ENCODE data around the gene B4GALT1.
A peak's percentile ranks its signal among the peaks of the same experiment; 100 is the strongest.

Gene B4GALT1, protein sequence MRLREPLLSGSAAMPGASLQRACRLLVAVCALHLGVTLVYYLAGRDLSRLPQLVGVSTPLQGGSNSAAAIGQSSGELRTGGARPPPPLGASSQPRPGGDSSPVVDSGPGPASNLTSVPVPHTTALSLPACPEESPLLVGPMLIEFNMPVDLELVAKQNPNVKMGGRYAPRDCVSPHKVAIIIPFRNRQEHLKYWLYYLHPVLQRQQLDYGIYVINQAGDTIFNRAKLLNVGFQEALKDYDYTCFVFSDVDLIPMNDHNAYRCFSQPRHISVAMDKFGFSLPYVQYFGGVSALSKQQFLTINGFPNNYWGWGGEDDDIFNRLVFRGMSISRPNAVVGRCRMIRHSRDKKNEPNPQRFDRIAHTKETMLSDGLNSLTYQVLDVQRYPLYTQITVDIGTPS

DNA sequence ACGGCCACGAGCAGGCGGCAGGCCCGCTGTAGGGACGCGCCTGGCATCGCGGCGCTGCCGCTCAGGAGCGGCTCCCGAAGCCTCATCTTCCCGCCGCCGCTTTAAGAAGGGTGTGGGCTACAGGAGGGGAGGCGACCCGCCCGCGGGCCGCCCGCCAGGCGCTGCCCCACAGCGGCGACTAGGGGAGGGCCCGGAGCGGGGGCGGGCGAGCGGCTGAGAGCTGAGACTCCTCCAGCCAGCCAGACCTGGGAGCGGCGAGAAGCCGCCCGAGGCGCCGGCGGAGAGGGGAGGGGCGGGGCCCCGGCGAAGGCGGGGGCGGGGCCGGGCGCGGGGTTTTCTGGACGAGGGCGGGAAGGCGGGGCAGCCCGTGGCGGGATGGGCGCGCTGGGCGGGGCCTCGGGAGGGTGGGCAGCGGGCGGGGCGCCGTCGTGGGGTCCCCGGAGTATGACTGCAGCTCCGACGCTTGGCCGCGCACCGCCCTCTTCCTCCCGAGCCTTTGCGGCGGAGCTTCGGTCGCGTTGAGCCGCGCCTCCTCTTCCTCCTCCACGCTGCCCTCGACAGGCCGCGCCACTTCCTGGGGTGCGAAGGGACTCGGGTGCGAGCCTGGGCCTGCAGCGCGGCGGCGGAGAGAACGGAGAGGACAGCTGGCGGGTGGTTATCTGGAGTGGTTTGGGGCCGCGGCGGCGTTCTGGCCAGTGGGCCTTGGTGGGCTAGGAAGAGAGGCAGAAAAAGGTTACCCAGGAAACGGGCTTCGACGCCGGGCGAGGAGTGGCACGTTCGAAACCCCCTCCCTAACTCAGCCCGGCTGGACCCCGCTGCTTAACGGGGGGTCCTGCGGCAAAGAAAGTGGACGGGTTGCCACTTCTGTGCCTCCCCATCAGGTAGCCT, at the start of gene B4GALT1:
B4GALT1 (minus strand) TSS at position 253 of the 888 bp plus-strand sequence; CDS start at position 86, 167 bp downstream.
- Histone ChIP-seq H3K36me3 (no peaks in the 10 kb centered on the region; the same call in 1 of the 2 replicates), H3K9me3 (ENCODE audit: severe bottlenecking) (no peaks in the 10 kb centered on the region), H3K27ac (peak within 1 kb of the TSS; percentile 86), H3K4me3 (ENCODE audit: low read depth, low read length) (peak within 1 kb of the TSS; percentile 75), H3K27me3 (ENCODE audit: insufficient read depth, low read depth, severe bottlenecking) (no peaks in the 10 kb centered on the region)
- DNase-seq: peak; percentile 94
- TF ChIP-seq, protein P1, sequence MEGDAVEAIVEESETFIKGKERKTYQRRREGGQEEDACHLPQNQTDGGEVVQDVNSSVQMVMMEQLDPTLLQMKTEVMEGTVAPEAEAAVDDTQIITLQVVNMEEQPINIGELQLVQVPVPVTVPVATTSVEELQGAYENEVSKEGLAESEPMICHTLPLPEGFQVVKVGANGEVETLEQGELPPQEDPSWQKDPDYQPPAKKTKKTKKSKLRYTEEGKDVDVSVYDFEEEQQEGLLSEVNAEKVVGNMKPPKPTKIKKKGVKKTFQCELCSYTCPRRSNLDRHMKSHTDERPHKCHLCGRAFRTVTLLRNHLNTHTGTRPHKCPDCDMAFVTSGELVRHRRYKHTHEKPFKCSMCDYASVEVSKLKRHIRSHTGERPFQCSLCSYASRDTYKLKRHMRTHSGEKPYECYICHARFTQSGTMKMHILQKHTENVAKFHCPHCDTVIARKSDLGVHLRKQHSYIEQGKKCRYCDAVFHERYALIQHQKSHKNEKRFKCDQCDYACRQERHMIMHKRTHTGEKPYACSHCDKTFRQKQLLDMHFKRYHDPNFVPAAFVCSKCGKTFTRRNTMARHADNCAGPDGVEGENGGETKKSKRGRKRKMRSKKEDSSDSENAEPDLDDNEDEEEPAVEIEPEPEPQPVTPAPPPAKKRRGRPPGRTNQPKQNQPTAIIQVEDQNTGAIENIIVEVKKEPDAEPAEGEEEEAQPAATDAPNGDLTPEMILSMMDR (IDR thresholded peaks at IDR 0.05; ENCODE audit: low read depth, low read length): no peak

DNA sequence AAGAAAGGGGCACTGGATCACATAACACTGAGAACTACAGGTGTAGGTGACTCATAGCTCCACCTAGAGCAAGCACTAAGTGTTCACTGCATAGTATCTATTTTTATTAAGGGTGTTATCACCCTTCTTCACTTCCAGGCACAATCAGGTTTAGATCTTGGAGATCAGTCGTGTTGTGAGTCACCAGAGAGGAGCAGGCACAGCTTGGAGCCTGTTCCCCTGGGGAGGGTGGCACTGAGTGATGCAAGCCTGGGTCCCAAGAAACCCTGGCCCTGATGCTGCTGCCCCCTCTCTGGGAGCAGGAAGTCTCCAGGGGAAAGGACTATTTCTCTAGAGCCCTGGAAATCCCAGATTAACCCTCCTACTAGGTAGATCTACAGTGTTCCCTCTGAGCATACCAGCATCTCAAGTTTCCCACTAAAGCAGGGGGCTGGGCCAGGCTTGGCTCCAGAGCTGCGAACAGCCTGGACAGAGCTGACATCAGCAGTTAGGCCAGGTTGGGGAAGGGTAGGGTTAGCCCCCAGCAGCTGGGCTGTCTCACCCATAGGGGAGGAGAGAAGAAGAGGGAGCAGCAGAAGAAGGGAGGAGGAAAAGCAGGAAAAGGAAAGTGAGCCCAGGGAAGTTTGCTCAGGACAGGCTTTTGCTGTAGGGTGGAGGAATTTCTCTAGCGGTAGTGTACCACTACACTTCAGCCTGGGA, 44.7 kb upstream of the B4GALT1 start:
- H3K27me3 ChIP-seq (ENCODE audit: insufficient read depth, low read depth, severe bottlenecking): no peaks in the 10 kb centered on the region
- no peak overlapping the region for H3K27ac ChIP-seq
- peak; percentile 69 for DNase-seq
- no peak overlapping the region for H3K4me3 ChIP-seq (ENCODE audit: low read depth, low read length)
- no peaks in the 10 kb centered on the region for H3K9me3 ChIP-seq (ENCODE audit: severe bottlenecking)
- H3K36me3 ChIP-seq: no peaks in the 10 kb centered on the region
- TF ChIP-seq, protein P1 (IDR thresholded peaks at IDR 0.05; ENCODE audit: low read depth, low read length): 0 out of 2 replicates have a peak, but pooled peaks have one; percentile 8

DNA sequence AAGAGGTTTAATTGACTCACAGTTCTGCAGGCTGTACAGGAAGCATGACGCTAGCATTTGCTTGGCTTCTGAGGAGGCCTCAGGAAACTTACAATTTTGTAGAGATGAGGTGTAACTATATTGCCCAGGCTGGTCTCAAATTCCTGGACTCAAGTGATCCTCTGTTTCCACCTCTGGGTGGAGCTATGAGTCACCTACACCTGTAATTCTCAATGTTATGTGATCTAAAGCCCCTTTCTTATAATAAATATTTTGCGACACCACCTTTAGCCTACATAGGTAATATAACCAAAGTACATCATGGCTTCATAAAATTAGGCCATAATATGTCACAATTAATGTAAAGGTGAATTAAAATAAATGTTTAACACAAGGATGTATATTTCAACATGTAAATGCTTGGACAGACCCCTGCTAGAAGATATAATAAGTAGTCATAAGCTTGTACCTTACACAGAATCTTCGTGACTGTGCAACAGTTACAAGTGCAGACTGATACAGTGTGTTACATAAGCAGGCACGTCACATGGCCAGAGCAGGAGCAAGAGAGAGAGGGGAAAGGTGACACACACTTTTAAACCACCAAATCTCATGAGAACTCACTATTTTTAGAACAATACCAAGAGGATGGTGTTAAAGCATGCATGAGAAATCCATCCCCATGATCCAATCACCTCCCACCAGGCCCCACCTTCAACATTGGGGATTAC, 43.0 kb upstream of the B4GALT1 start:
- Histone ChIP-seq H3K9me3 (ENCODE audit: severe bottlenecking) (no peaks in the 10 kb centered on the region), H3K27ac (no peak overlapping the region), H3K27me3 (ENCODE audit: insufficient read depth, low read depth, severe bottlenecking) (no peaks in the 10 kb centered on the region), H3K4me3 (ENCODE audit: low read depth, low read length) (no peak overlapping the region), H3K36me3 (no peaks in the 10 kb centered on the region)
- no peak for DNase-seq
- TF ChIP-seq, protein P1 (IDR thresholded peaks at IDR 0.05; ENCODE audit: low read depth, low read length): no peak

DNA sequence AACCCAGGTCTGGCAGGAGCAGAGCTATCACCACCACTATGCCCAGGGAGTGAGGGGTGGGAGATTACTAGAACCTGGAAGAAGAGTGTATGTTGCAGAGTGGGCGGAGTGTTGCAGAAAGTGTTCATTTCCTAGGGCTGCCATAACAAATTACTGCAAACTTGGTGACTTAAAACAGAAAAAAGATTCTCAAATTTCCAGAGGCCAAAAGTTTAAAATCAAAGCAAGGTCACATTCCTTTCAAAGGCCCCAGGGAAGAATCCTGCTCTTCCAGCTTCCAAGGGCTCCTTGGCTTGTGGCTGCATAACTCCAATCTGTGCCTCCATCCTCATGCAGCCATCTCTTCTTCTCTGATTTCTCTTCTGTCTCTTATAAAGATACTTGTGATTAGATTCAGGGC, 42.3 kb upstream of the B4GALT1 start:
- DNase-seq: no peak
- TF ChIP-seq, protein P1 (IDR thresholded peaks at IDR 0.05; ENCODE audit: low read depth, low read length): no peak
- Histone ChIP-seq H3K27me3 (ENCODE audit: insufficient read depth, low read depth, severe bottlenecking) (no peaks in the 10 kb centered on the region), H3K27ac (no peak overlapping the region), H3K4me3 (ENCODE audit: low read depth, low read length) (no peak overlapping the region), H3K36me3 (no peaks in the 10 kb centered on the region), H3K9me3 (ENCODE audit: severe bottlenecking) (no peaks in the 10 kb centered on the region)

DNA sequence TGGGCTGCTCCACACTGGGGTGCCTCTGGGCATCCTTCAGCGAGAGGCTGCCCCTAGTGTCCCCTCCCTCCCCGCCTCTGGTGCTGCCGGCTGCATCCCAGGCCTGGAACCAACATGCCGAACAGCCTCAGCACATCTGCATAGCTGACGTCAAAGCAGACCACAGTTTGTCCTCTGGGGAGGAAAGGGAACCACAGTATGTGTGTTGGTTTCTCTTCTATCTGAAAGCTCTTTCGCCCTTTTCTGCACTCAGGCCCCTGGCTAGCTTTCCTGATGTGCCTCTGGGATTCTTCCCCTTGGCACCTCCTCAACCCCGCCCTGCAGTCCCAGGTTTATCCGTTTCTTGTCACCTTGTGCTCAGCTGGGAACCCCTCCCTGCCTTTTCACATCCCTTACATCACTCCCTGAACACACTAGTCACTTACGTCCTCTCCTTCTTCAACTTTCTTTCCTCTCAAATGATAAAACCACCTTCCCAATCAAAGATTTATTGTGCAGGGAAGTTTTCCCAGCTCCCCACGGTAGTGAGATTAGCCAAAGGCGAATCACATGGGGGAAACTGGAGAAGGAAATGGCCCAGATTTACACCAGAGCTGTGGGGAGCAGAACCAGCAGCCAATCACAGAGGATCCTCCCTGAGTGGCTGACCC, 35.5 kb upstream of the B4GALT1 start:
- H3K36me3 ChIP-seq: no peaks in the 10 kb centered on the region
- DNase-seq: no peak
- no peaks in the 10 kb centered on the region for H3K27me3 ChIP-seq (ENCODE audit: insufficient read depth, low read depth, severe bottlenecking)
- no peak overlapping the region for H3K27ac ChIP-seq
- TF ChIP-seq, protein P1 (IDR thresholded peaks at IDR 0.05; ENCODE audit: low read depth, low read length): no peak
- H3K9me3 ChIP-seq (ENCODE audit: severe bottlenecking): no peaks in the 10 kb centered on the region
- no peak overlapping the region for H3K4me3 ChIP-seq (ENCODE audit: low read depth, low read length)
